ENCODE data around the gene PTX3.

Gene PTX3

DNA sequence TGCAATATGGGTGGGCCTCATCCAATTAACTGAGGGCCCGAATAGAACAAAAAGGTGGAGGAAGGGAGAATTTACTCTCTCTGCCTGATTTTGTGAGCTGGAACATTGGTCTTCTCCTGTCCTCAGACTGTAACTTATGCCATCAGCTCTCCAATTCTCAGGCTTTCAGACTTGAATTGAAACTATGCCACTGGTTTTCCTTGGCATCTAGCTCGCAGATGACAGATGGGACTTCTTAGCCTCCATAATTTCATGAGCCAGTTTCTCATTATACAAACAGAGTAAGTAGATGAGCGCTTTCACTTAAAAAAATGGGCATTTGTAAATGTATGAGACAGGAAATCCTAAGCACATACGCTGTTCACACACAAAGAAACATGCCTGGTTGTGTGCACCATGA, 8.7 kb upstream of the PTX3 start:
- no peak for DNase-seq

DNA sequence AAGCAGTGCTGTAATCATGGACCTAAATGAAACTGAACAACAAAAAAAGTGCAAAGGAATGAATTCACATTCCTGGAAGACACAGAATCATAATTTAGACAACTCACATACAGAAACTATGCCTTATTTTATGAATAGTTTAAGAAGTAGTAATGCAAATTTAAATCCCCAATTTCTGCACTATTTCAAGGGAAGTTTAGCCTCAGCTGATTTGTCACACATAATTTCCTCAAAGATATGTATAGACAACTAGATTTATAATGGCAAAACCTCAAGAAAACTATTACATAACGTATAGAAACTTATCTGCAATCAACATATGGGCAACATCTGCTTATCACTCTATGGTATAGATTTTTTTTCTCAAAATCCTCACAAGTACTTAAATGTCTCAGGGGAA, 7.8 kb upstream of the PTX3 start:
- DNase-seq = no peak

DNA sequence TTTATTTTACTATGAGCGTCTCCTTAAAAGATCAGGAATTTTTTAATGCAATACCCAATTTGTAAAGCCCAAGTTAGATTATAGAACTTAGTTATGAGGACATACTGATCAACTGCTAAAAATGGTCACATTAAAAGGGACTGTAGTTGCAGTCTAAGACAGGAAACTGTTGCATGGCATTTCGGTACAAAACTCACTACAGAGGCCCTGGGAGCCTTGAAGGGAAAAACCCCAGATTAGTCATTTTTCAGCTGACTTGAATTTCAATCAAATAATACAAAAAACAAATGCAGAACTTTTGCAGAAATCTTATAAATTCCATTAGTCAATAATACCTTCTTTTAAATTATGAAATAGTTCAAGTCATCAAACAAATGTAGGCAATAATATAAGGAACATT, 6.9 kb upstream of the PTX3 start:
- no peak for DNase-seq

DNA sequence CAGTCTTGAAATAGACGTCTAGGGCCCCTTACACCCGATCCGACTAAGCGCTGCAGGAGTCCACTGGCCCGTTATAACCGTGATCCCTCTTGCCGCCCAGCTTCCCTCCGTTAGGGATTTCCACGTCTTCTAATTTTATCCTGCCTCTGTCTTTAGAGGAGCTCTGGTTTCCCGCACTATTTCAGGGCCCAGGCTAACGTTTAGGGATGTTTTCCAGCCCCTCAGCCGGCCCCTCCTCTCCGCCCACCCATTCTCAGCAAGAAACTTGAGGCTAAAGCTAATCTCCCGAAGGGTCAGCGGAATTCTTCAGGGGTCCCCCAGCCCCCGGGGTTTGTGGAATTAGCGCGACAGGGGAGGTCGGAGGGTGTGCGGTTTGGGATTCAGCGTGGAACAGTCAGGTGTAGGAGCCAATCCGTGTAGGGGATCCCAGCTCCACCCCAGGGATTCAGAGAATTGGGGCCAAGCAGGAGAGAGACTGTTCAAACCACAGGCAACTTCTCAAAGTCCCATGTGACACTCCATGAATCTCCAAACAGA, 1.6 kb downstream of the PTX3 start:
- no peak for DNase-seq

DNA sequence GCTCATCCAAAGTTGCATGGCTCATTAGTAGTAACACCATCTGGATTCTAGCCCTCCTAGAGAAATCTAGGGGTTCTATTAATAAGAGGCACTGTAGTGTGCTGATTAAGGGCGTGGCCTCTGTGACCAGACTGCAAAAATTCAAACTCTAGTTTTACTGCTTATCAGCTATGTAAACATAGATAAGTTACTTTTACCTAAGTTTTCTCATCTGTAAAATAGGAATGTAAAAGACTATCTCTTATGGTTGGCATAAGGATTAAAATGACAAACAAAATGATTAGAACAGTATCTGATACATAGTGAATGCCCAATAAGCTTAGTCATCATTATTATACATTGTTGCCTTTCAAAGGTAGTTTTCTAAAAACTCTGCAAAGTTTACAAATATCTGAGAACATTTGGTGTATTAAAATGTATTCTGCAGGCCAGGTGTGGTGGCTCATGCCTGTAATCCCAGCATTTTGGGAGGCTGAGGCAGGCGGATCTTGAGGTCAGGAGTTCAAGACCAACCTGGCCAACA, 4.5 kb downstream of the PTX3 start:
- DNase-seq = no peak

DNA sequence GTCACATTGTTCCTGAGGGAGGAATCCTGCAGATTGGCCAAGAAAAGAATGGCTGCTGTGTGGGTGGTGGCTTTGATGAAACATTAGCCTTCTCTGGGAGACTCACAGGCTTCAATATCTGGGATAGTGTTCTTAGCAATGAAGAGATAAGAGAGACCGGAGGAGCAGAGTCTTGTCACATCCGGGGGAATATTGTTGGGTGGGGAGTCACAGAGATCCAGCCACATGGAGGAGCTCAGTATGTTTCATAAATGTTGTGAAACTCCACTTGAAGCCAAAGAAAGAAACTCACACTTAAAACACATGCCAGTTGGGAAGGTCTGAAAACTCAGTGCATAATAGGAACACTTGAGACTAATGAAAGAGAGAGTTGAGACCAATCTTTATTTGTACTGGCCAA, 6.1 kb downstream of the PTX3 start:
- DNase-seq = no peak

DNA sequence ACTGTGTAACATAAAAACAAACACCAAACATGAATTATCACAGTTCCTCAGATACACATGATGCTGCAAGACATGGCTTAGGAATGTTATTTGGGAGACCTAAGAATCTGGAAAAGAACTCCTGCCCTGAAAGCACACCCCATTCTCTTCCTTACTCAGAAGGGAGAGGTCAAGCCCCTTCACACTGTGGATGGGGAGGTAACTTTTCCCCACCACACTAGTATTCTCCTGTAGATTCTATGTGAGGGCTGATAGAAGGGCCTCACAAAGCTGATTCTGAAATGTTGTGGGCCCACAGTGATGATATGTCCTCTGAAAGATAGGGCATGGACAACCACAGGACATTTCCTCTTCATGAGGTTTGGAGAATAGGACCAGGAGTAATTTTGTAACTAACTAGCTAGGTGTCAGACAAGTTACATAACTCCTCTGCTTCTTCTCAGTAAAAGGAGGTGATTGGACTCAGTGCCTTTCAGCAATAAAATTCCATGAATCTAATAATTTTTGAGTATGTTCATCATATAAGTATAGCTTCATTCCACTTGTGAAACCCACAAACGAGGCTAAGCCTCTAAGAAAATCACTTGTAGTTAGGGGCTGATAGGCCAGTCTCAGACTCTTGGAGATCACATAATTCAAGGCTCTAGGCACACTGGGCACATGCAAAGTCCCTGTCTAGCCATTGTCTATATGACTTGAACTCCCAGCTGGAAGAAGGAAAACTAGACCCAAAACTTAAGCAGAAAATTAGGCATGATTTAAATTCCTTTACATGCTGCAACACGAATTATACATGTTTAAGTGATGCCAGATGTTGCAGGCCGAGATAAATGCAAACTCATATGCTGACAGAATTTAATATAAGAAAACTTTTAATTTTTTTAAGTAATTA, 7.5 kb downstream of the PTX3 start:
- DNase-seq = no peak

DNA sequence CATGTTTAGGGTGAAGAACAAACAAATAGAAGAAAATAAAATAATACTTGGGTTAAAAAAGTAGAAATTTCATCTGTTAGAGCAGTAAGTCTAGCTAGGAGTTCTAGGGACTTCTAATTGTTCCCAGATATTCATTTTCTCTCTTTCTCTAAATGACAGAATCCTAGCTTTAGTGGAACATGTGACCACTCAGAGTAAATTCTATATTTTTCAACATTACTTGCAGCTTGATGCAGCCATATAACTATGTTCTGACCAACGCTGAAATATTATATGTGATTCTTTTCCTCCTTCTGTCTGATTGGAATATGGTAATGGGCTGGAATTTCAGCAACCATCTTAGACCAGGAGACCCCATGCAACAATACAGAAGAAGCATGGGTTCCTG, 8.1 kb downstream of the PTX3 start:
- no peak for DNase-seq

DNA sequence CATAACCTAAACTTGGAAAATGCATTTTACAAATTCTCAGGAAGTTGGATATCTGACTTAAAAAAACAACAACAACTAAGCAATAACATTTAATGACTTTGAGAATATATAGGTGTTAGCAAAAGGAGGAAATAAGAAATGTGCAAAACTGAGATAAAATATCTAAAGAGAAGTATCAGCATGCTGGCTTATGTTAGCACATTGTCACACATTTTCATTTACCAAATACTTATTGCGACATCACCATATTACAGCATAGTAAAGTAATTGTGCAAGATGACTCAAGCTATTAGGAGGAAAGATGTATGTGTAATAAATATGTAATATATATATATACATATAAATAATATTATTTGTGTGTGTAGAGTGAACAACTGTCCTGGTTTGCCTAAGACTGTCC, 9.2 kb downstream of the PTX3 start:
- no peak for DNase-seq

- DNase-seq = no peak
Observed at GRCh38 chr3:157447026-157447694, 10.5 kb downstream of the PTX3 start.

GRCh38 chr3:157452097-157452496, 15.4 kb downstream of the PTX3 start:
- DNase-seq = no peak

DNA sequence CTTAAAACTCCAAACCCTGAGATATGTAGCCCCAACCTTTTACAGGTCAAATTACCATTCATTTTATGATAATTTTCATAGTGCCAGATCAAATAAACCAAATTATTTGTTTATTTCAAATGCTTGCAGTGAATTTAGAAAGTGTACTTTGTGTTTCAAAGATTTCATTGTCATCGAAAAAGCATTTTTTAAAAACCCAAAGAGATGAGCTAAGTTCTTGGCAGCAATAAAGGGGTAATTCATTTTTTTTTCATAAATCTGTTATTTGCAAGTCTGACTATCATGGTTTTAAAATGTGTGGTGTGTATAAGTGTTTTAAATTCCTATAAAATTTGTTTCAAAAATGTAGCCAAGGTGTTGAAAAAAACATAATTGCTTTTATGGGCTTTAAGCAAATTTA, 17.2 kb downstream of the PTX3 start:
- DNase-seq = no peak

DNA sequence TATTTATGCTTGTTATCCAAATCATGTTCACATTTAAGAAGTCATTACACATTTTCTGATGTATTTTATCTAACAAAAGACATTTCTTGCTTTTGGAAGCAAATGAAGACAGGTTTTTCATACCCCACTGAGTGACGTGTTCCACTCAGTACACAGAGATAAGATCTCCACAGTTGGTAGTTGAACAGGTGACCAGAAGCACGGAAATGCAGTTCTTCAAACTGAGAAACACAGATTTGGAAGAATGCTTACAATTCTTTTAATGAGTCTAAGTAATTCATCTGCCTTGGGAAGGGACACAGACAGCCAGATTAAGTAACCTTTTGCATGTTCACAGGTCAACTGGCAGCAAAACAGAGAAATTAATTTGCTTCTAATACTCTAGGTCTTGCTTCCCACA, 23.1 kb downstream of the PTX3 start:
- DNase-seq = no peak

- no peak for DNase-seq
Observed at GRCh38 chr3:157460253-157460652, 23.6 kb downstream of the PTX3 start.

DNA sequence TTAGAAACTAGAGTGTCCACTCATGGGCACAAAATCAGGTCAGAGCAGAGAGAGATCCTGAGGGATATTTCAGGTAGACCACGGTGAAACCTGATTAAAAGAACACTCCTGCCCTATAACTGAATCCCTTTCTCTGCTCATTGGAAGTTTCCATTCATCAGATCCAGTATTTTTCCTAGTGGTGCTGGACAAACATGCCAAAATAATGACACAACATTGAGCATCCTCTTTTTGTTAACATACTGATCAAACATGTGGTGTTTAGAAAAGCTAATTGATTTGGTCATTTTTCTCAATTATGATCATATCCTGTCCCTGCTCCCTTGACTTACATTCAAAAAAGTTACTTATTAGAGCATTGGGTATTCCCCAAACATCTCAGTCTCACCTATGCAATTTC, 27.2 kb downstream of the PTX3 start:
- DNase-seq = no peak

DNA sequence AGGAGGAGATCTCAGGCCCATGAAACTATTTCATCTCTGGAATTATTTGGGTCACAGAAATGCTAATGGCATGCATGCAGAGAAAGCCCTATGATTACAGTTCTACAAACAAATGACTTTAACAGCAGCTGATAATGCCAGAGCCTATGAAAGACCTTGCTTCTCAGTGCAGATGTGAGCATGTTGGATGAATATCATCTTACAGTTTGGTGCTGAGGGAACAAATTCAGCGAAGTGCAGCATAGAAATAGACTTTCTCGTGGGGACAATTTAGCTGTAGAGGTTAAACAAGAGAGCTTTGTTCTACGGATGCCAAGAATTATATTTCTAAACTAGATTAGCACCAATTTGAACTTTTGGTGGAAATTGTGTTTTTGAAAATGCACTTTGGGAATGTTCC, 27.7 kb downstream of the PTX3 start:
- DNase-seq = no peak

GRCh38 chr3:157465741-157466140, 29.1 kb downstream of the PTX3 start:
- DNase-seq = no peak

GRCh38 chr3:157467200-157467599, 30.6 kb downstream of the PTX3 start:
- DNase-seq = no peak

DNA sequence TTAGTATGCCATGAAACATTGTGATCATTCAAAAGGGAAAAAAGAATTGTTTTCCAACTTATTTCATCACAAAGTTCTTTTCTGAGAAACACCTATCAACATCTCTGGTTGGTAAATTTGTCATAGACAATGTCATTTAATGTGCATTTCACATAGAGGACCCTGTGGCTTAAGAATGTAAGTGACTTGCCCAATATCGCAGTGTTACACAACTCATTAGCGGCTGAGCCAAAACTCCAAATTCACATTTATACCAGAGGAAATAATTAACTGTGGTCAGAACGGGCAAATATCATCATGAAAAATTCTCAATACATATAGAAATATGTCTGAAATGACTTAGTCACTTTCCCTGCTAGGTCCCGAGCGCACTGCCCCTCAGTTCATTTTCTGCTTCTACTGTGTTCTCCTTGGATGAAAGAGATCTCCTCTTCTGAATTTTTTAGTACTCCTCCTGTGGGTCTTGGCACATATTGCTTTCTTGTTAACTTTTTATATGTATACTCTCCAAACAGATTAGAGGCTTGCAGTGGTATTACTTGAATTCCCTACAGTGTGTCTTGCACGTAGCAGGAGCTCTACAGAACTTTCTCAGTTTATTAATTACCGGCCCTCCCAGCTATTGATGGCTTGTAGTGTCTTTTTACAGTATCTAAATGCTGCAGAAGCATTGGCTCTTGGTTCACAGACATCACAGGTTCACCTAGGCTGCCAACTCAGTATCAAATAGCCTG, 33.1 kb downstream of the PTX3 start:
- DNase-seq = no peak

DNA sequence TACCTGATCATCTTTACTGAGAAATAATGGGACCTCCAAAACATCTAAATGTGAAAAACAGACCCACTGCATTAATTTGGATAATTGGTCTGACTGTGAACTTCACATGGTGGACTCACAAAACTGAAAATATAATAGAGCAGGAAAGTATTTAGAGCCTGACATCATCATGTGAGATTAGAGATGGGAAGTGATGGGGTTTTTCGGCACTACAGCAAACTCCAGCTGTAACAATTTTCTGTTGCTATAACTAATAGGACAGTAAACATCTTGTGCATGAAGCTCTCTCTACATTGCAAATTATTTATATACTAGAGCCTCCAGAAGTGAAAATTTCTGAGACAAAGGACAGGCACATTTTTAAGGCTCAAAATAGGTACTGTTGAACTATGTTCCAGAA, 34.4 kb downstream of the PTX3 start:
- no peak for DNase-seq

- no peak for DNase-seq
Observed at GRCh38 chr3:157472648-157473047, 36.0 kb downstream of the PTX3 start.

- no peak for DNase-seq
Observed at GRCh38 chr3:157475921-157476414, 39.3 kb downstream of the PTX3 start.

- DNase-seq = no peak
Observed at GRCh38 chr3:157477441-157477840, 40.8 kb downstream of the PTX3 start.

Measured in DMS153 (cell line).